IPS DF 6.9 (cell line): ENCODE data around the gene PPP1R11.

Experiments used
- DNase-seq: peaks from one replicate; pipeline ENCODE4 v3.0.0-alpha.2; 2013; ENCODE audit warnings: low read depth, low spot score
- H3K27ac ChIP-seq: one replicate; pipeline ENCODE4 v1.5.1; 2013; ENCODE audit warnings: low read length, control low read depth
- H3K27me3 ChIP-seq: 2 replicates; pipeline ENCODE4 v1.6.1; 2013; ENCODE audit warnings: mild to moderate bottlenecking, low read length; ENCODE audit not compliant: control insufficient read depth, insufficient read depth
- H3K36me3 ChIP-seq: 2 replicates; pipeline ENCODE4 v1.6.1; 2013; ENCODE audit warnings: low read length; ENCODE audit not compliant: control insufficient read depth, insufficient read depth
- H3K4me1 ChIP-seq: 2 replicates; pipeline ENCODE4 v1.6.1; 2013; ENCODE audit warnings: low read length; ENCODE audit not compliant: control insufficient read depth, insufficient read depth
- H3K4me3 ChIP-seq: 2 replicates; pipeline ENCODE4 v1.5.1; 2013; ENCODE audit warnings: mild to moderate bottlenecking, low read length
- H3K9me3 ChIP-seq: 2 replicates; pipeline ENCODE4 v1.6.1; 2013; ENCODE audit warnings: low read length, inconsistent platforms; ENCODE audit not compliant: control insufficient read depth, insufficient read depth
- WGBS: extraction: QIAGEN DNeasy Blood & Tissue Kit; methylation state at CpG from one replicate; pipeline ENCODE4 v1.1.7; 2013; ENCODE audit warnings: mixed read lengths, missing lambda C conversion rate; ENCODE audit not compliant: insufficient read length, insufficient coverage; 5-methylcytosine and 5-hydroxymethylcytosine counted together

The PPP1R11 gene

GRCh38 chr6:30074331-30075093, 7.5 kb downstream of the PPP1R11 start:
- H3K27me3 ChIP-seq: peaks cover 51% of the 10 kb centered on the region
- H3K36me3 ChIP-seq: no peaks in the 10 kb centered on the region
- H3K4me3 ChIP-seq: peak overlapping the region; percentile 38; the same call in 1 of the 2 replicates
- no peak overlapping the region for H3K27ac ChIP-seq
- 0 out of 2 replicates have a peak, but pooled peaks cover 2% of the 10 kb centered on the region for H3K4me1 ChIP-seq
- DNase-seq: no peak
- H3K9me3 ChIP-seq: no peaks in the 10 kb centered on the region
- no CpG with 5 or more reads among the region's 37 CpGs for WGBS

GRCh38 chr6:30075094-30075789, 8.2 kb downstream of the PPP1R11 start, which contains the start of gene RNF39:
RNF39 (minus strand) TSS chr6:30075769; CDS start chr6:30075585, 184 bp downstream.
- DNase-seq: no peak
- no peaks in the 10 kb centered on the region for H3K36me3 ChIP-seq
- no CpG with 5 or more reads among the region's 64 CpGs for WGBS
- no peak within 1 kb of the TSS for H3K27ac ChIP-seq
- 0 out of 2 replicates have a peak, but pooled peaks cover 2% of the 10 kb centered on the region for H3K4me1 ChIP-seq
- peaks cover 51% of the 10 kb centered on the region for H3K27me3 ChIP-seq
- H3K9me3 ChIP-seq: no peaks in the 10 kb centered on the region
- H3K4me3 ChIP-seq: peak within 1 kb of the TSS; percentile 38; the same call in 1 of the 2 replicates

- Histone ChIP-seq H3K27me3 (peaks cover 46% of the 10 kb centered on the region), H3K9me3 (no peaks in the 10 kb centered on the region), H3K36me3 (no peaks in the 10 kb centered on the region), H3K4me3 (peak overlapping the region; percentile 38; the same call in 1 of the 2 replicates), H3K4me1 (0 out of 2 replicates have a peak, but pooled peaks cover 2% of the 10 kb centered on the region), H3K27ac (no peak overlapping the region)
- DNase-seq: no peak
- WGBS: no CpG with 5 or more reads among the region's 22 CpGs
These were observed 9.1 kb downstream of the PPP1R11 start for GRCh38 chr6:30075790-30076732.

- Histone ChIP-seq H3K9me3 (no peaks in the 10 kb centered on the region), H3K36me3 (no peaks in the 10 kb centered on the region), H3K4me1 (0 out of 2 replicates have a peak, but pooled peaks cover 2% of the 10 kb centered on the region), H3K4me3 (no peak overlapping the region), H3K27me3 (peaks cover 36% of the 10 kb centered on the region), H3K27ac (no peak overlapping the region)
- no CpG with 5 or more reads among the region's 4 CpGs for WGBS
- no peak for DNase-seq
These were observed 10.2 kb downstream of the PPP1R11 start for GRCh38 chr6:30077218-30077617.

- no peaks in the 10 kb centered on the region for H3K36me3 ChIP-seq
- no peak overlapping the region for H3K27ac ChIP-seq
- H3K4me1 ChIP-seq: no peaks in the 10 kb centered on the region
- no peak for DNase-seq
- WGBS: no CpG with 5 or more reads among the region's 5 CpGs
- H3K9me3 ChIP-seq: no peaks in the 10 kb centered on the region
- H3K27me3 ChIP-seq: no peaks in the 10 kb centered on the region
- H3K4me3 ChIP-seq: no peak overlapping the region
These were observed 20.9 kb downstream of the PPP1R11 start for GRCh38 chr6:30087876-30088275.

- DNase-seq: no peak
- Histone ChIP-seq H3K9me3 (no peaks in the 10 kb centered on the region), H3K36me3 (no peaks in the 10 kb centered on the region), H3K4me1 (no peaks in the 10 kb centered on the region), H3K27ac (no peak overlapping the region), H3K4me3 (no peak overlapping the region), H3K27me3 (no peaks in the 10 kb centered on the region)
- no CpG with 5 or more reads among the region's 11 CpGs for WGBS
These were observed 24.8 kb downstream of the PPP1R11 start for GRCh38 chr6:30091577-30092381.

- H3K27ac ChIP-seq: no peak overlapping the region
- H3K36me3 ChIP-seq: no peaks in the 10 kb centered on the region
- WGBS: no CpG with 5 or more reads among the region's 6 CpGs
- H3K27me3 ChIP-seq: peaks cover 2% of the 10 kb centered on the region; the same call in 1 of the 2 replicates
- H3K4me1 ChIP-seq: no peaks in the 10 kb centered on the region
- no peak for DNase-seq
- H3K4me3 ChIP-seq: no peak overlapping the region
- H3K9me3 ChIP-seq: no peaks in the 10 kb centered on the region
These were observed 26.0 kb downstream of the PPP1R11 start for GRCh38 chr6:30092852-30093543.

- H3K27ac ChIP-seq: no peak overlapping the region
- H3K9me3 ChIP-seq: no peaks in the 10 kb centered on the region
- H3K27me3 ChIP-seq: peaks cover 7% of the 10 kb centered on the region; the same call in 1 of the 2 replicates
- whole genome bisulfite sequencing: no CpG with 5 or more reads among the region's 5 CpGs
- no peaks in the 10 kb centered on the region for H3K36me3 ChIP-seq
- no peaks in the 10 kb centered on the region for H3K4me1 ChIP-seq
- DNase-seq: no peak
- no peak overlapping the region for H3K4me3 ChIP-seq
These were observed 27.1 kb downstream of the PPP1R11 start for GRCh38 chr6:30093951-30094661.

GRCh38 chr6:30096829-30097228, 29.8 kb downstream of the PPP1R11 start:
- no peak overlapping the region for H3K27ac ChIP-seq
- H3K9me3 ChIP-seq: no peaks in the 10 kb centered on the region
- H3K36me3 ChIP-seq: no peaks in the 10 kb centered on the region
- no CpG with 5 or more reads among the region's 1 CpG for WGBS
- peaks cover 30% of the 10 kb centered on the region for H3K27me3 ChIP-seq
- no peak overlapping the region for H3K4me3 ChIP-seq
- no peak for DNase-seq
- peaks cover 6% of the 10 kb centered on the region for H3K4me1 ChIP-seq
